Measurements from ENCODE around the gene FILIP1L.
"Not testable (repeated sequence)": the region's sequence is repeated elsewhere in the genome, so short reads cannot be mapped to it uniquely, and the experiment has no call there.

Gene FILIP1L

GRCh38 chr3:100063929-100064461 lies 50.3 kb downstream of the FILIP1L start:
- DNase-seq (ENCODE audit: low read depth in 2 of 2) = peak; percentile 49 to 57
- no peak overlapping the region for H3K4me3 ChIP-seq (replicated peaks in 1 of 2; ENCODE audit: low read depth in 2 of 2, low read length in 2 of 2)
- no peak for TF ChIP-seq CTCF (IDR thresholded peaks at IDR 0.05; ENCODE audit: low read depth, low read length)

- H3K4me3 ChIP-seq (replicated peaks in 1 of 2; ENCODE audit: low read depth in 2 of 2, low read length in 2 of 2) = no peak overlapping the region
- DNase-seq (ENCODE audit: low read depth in 2 of 2) = no peak
- no peak for TF ChIP-seq CTCF (IDR thresholded peaks at IDR 0.05; ENCODE audit: low read depth, low read length)
These were observed 51.6 kb downstream of the FILIP1L start for GRCh38 chr3:100062665-100063064.

- H3K4me3 ChIP-seq (replicated peaks in 1 of 2; ENCODE audit: low read depth in 2 of 2, low read length in 2 of 2) = no peak overlapping the region
- DNase-seq (ENCODE audit: low read depth in 2 of 2) = no peak
- TF ChIP-seq CTCF (IDR thresholded peaks at IDR 0.05; ENCODE audit: low read depth, low read length) = no peak
These were observed 53.4 kb downstream of the FILIP1L start for GRCh38 chr3:100060685-100061484.

GRCh38 chr3:100059472-100059871 lies 54.8 kb downstream of the FILIP1L start:
- no peak overlapping the region for H3K4me3 ChIP-seq (replicated peaks in 1 of 2; ENCODE audit: low read depth in 2 of 2, low read length in 2 of 2)
- TF ChIP-seq CTCF (IDR thresholded peaks at IDR 0.05; ENCODE audit: low read depth, low read length) = no peak
- no peak for DNase-seq (ENCODE audit: low read depth in 2 of 2)

GRCh38 chr3:100057716-100058575 lies 56.4 kb downstream of the FILIP1L start:
- DNase-seq (ENCODE audit: low read depth in 2 of 2) = peak; percentile 47 to 56
- TF ChIP-seq CTCF (IDR thresholded peaks at IDR 0.05; ENCODE audit: low read depth, low read length) = no peak

GRCh38 chr3:100053951-100054620 lies 60.2 kb downstream of the FILIP1L start:
- TF ChIP-seq CTCF (IDR thresholded peaks at IDR 0.05; ENCODE audit: low read depth, low read length) = no peak
- no peak overlapping the region for H3K4me3 ChIP-seq (replicated peaks in 1 of 2; ENCODE audit: low read depth in 2 of 2, low read length in 2 of 2)
- DNase-seq (ENCODE audit: low read depth in 2 of 2) = peak in 1 of 2 donors; percentile 36

More at GRCh38 chr3:100057716-100058575, 56.4 kb downstream of the FILIP1L start:
- no peak overlapping the region for H3K4me3 ChIP-seq (replicated peaks in 1 of 2; ENCODE audit: low read depth in 2 of 2, low read length in 2 of 2)

GRCh38 chr3:100051513-100051912 lies 62.8 kb downstream of the FILIP1L start:
- DNase-seq (ENCODE audit: low read depth in 2 of 2); H3K4me3 ChIP-seq (replicated peaks in 1 of 2; ENCODE audit: low read depth in 2 of 2, low read length in 2 of 2): not testable (repeated sequence)
